ENCODE data around the gene NPRL2. TPM values are rescaled to one million over a fixed set of nuclear protein-coding genes. Genes with fewer than 3 reads are reported as not detected.

NPRL2 gene
- total and polyA plus RNA-seq, 2 of the 13 experiments (the other 11 are each of a cell fraction or from before 2014, with no cell fraction given) = 30.6 to 51.4 TPM

DNA sequence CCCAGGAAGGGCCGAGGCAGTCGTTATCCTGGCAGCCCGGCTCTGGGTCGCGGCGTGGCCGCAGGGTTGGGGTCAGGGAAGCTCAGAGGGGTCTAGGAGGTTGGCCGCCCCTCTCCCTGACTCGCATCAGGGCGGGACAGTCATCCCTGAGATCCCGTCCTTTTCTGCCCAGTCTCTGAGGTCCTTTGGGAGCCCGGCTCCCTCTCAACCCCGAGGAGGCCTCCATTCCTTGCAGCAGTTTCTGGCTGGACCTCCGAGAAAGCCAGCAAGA lies 28.5 kb downstream of the NPRL2 start (continued):
- TF ChIP-seq ZNF333 (CRISPR knock-in tag; IDR thresholded peaks at IDR 0.05; ENCODE audit: borderline replicate concordance) (peak; percentile 51; the same call in 1 of the 2 replicates), CEBPG (CRISPR knock-in tag; IDR thresholded peaks at IDR 0.05) (no peak), MLLT10 (CRISPR knock-in tag; IDR thresholded peaks at IDR 0.05) (no peak), ZFP90 (CRISPR knock-in tag; IDR thresholded peaks at IDR 0.05; ENCODE audit: borderline replicate concordance) (no peak), ZNF264 (CRISPR knock-in tag; IDR thresholded peaks at IDR 0.05) (no peak), NFE2L1 (CRISPR knock-in tag; IDR thresholded peaks at IDR 0.05; ENCODE audit: borderline replicate concordance) (no peak; the same call in 1 of the 2 replicates), KDM4B (CRISPR knock-in tag; IDR thresholded peaks at IDR 0.05) (no peak), KLF12 (CRISPR knock-in tag; IDR thresholded peaks at IDR 0.05; ENCODE audit: borderline replicate concordance) (no peak), LBX2 (CRISPR knock-in tag; IDR thresholded peaks at IDR 0.05; ENCODE audit: borderline replicate concordance) (no peak), FLYWCH1 (CRISPR knock-in tag; IDR thresholded peaks at IDR 0.05) (no peak), KLF13 (CRISPR knock-in tag; IDR thresholded peaks at IDR 0.05) (no peak), ZNF788 (CRISPR knock-in tag; IDR thresholded peaks at IDR 0.05; ENCODE audit: borderline replicate concordance) (no peak), NAIF1 (CRISPR knock-in tag; IDR thresholded peaks at IDR 0.05; ENCODE audit: borderline replicate concordance) (no peak), IKZF1 (IDR thresholded peaks at IDR 0.05) (no peak), CBX5 (CRISPR knock-in tag; IDR thresholded peaks at IDR 0.05; ENCODE audit: borderline replicate concordance) (peak; percentile 26; the same call in 1 of the 2 replicates), ZNF331 (CRISPR knock-in tag; IDR thresholded peaks at IDR 0.05) (no peak)
- TF ChIP-seq, protein P1, sequence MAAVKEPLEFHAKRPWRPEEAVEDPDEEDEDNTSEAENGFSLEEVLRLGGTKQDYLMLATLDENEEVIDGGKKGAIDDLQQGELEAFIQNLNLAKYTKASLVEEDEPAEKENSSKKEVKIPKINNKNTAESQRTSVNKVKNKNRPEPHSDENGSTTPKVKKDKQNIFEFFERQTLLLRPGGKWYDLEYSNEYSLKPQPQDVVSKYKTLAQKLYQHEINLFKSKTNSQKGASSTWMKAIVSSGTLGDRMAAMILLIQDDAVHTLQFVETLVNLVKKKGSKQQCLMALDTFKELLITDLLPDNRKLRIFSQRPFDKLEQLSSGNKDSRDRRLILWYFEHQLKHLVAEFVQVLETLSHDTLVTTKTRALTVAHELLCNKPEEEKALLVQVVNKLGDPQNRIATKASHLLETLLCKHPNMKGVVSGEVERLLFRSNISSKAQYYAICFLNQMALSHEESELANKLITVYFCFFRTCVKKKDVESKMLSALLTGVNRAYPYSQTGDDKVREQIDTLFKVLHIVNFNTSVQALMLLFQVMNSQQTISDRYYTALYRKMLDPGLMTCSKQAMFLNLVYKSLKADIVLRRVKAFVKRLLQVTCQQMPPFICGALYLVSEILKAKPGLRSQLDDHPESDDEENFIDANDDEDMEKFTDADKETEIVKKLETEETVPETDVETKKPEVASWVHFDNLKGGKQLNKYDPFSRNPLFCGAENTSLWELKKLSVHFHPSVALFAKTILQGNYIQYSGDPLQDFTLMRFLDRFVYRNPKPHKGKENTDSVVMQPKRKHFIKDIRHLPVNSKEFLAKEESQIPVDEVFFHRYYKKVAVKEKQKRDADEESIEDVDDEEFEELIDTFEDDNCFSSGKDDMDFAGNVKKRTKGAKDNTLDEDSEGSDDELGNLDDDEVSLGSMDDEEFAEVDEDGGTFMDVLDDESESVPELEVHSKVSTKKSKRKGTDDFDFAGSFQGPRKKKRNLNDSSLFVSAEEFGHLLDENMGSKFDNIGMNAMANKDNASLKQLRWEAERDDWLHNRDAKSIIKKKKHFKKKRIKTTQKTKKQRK (IDR thresholded peaks at IDR 0.05; ENCODE audit: low read length) = no peak
- TF ChIP-seq, protein P2, sequence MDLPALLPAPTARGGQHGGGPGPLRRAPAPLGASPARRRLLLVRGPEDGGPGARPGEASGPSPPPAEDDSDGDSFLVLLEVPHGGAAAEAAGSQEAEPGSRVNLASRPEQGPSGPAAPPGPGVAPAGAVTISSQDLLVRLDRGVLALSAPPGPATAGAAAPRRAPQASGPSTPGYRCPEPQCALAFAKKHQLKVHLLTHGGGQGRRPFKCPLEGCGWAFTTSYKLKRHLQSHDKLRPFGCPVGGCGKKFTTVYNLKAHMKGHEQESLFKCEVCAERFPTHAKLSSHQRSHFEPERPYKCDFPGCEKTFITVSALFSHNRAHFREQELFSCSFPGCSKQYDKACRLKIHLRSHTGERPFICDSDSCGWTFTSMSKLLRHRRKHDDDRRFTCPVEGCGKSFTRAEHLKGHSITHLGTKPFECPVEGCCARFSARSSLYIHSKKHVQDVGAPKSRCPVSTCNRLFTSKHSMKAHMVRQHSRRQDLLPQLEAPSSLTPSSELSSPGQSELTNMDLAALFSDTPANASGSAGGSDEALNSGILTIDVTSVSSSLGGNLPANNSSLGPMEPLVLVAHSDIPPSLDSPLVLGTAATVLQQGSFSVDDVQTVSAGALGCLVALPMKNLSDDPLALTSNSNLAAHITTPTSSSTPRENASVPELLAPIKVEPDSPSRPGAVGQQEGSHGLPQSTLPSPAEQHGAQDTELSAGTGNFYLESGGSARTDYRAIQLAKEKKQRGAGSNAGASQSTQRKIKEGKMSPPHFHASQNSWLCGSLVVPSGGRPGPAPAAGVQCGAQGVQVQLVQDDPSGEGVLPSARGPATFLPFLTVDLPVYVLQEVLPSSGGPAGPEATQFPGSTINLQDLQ (CRISPR knock-in tag; IDR thresholded peaks at IDR 0.05) = no peak
- TF ChIP-seq, protein P3, sequence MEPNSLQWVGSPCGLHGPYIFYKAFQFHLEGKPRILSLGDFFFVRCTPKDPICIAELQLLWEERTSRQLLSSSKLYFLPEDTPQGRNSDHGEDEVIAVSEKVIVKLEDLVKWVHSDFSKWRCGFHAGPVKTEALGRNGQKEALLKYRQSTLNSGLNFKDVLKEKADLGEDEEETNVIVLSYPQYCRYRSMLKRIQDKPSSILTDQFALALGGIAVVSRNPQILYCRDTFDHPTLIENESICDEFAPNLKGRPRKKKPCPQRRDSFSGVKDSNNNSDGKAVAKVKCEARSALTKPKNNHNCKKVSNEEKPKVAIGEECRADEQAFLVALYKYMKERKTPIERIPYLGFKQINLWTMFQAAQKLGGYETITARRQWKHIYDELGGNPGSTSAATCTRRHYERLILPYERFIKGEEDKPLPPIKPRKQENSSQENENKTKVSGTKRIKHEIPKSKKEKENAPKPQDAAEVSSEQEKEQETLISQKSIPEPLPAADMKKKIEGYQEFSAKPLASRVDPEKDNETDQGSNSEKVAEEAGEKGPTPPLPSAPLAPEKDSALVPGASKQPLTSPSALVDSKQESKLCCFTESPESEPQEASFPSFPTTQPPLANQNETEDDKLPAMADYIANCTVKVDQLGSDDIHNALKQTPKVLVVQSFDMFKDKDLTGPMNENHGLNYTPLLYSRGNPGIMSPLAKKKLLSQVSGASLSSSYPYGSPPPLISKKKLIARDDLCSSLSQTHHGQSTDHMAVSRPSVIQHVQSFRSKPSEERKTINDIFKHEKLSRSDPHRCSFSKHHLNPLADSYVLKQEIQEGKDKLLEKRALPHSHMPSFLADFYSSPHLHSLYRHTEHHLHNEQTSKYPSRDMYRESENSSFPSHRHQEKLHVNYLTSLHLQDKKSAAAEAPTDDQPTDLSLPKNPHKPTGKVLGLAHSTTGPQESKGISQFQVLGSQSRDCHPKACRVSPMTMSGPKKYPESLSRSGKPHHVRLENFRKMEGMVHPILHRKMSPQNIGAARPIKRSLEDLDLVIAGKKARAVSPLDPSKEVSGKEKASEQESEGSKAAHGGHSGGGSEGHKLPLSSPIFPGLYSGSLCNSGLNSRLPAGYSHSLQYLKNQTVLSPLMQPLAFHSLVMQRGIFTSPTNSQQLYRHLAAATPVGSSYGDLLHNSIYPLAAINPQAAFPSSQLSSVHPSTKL (CRISPR knock-in tag; IDR thresholded peaks at IDR 0.05) = no peak

Data from HepG2 (cell line).